HuH-7 (cell line): Measurements from ENCODE around the gene LCN9.
"Not testable (repeated sequence)": the region's sequence is repeated elsewhere in the genome, so short reads cannot be mapped to it uniquely, and the experiment has no call there.

Experiments
- DNase-seq: peaks from one replicate; pipeline ENCODE4 v3.0.0; 2011; ENCODE audit warnings: low spot score

The LCN9 gene

DNA sequence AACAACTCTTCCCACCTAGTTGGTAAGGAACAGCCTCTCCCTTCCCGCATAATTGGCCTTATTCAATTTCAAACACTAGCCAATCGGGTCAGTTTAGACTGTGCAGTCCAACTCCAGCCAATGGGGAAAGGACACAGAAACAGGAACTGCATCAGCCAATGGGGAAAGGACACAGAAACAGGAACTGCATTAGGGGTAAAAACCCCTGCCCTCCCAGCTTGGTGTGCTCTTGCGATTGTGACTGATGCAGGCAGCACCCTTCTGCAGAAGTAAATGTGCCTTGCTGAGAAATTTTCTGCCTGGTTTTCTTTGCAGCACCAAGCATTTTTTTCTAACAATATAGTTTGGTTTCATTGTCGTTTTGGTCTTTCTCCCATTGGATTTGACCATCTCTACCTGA is 15.2 kb upstream of the LCN9 start:
- no peak for DNase-seq

DNA sequence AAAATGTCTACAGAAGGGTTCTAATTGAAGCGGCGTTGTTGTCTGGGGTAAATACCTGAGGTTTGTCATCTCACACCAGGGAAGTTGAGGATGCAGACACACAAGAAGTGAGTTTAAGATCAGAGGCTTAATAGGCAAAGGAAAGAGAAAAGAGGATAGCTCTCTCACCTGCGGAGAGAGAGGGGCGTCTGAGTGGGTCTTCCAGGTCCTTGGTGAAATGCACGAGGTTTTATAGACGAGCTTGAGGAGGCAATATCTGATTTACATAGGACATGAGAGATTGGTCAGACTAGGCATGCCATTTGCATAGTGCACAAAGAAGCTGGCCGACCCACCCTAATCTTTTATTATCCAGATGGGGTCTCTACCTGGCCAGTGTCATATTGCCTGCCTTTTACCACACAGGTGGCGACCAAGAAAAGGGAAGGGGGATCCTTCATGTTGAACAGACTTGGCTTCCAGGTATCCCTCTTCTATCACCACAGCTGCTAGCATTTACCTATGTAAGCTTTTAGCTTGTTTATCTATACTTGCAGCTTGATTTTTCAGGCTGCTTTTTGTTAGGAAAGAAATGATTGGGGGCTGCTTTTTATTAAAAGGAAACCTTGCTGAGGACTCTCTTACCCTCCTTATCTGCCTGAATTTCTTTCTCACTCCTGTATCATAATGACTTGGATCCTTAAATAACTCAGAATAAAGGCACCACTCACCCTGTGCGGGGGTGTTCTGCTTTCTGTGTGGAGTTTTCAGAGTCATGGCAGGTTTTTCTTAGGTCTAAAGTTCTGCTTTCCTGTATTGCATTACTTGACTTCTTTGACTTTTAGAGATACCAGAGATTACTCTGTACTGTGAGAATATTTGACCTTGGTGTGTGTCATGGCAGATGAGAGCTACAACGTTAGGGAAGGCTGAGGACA is 14.4 kb upstream of the LCN9 start:
- no peak for DNase-seq

DNA sequence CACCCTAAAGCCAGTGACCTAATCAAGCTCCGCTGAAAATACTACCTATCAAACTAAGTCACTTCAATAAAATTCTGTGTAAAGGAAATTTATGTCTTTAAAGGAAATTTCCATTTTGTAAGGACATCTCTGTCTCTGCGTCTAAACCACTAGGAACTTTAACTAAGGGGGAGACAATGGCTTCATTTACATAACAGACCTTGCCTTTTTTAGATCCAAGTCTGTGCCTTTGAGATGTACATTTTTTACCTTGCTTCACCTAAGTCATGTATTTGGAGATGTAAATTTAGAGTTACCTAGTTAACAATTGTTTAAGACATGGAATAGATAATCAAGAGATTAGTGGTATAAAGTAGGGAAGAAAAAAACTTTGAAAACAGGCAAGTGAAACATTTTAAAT is 13.6 kb upstream of the LCN9 start:
- no peak for DNase-seq

DNA sequence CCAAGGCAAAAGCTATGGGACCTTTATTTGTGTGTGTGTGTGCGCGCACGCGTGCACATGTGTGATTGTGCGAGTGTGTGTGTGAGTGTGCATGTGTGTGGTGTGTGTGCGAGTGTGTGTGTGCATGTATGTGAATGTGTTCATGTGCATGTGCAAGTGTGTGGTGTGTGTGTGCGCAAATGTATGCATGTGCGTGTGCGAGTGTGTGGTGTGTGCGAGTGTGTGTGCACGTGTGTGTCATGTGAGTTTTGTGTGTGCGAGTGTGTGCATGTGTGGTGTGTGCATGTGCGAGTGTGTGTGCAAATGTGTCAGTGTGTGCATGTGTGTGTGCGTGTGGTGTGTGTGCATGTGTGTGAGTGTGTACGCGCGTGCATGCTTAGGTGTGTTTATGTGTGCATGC is 12.7 kb upstream of the LCN9 start:
- DNase-seq, result no peak

DNA sequence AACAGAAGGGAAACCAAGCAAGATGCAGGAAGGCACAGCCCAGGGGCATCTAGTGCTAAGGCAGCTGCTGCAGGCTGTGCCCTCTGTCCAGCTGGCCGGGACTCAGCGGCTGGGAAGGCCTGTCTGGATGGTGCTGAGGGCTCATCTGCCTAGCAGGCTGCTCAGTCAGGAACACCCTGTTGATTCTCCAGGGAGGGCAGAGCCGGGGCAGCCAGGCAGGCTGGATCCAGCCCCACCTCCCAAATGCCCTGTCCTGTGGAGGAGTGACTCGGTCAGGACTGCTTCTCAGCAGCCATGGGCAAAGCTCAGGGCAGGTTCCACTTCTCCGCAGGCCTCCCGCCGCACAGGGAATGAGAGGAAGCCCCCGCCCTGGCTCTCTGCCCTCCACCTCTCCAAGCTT is 7.8 kb upstream of the LCN9 start:
- DNase-seq, result no peak

DNA sequence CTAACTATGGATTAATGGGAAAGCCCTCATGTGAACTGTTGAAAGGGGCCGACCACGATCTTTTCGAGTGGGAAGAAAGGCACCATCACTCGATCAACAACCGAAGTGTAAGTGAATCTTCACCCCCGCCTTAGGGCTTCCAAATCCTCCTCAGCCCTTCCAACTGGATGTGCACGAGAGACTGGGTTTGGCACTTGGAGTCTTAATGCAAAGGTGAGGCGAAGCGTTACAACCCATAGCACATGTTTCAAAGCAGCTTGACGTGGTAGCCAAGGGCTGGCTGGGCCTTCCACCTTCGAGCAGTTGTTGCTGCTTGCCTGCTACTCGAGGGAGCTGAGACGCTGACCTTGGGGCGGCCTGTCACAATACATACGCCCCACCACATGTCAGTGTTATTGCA is 5.7 kb upstream of the LCN9 start:
- DNase-seq, result no peak

DNA sequence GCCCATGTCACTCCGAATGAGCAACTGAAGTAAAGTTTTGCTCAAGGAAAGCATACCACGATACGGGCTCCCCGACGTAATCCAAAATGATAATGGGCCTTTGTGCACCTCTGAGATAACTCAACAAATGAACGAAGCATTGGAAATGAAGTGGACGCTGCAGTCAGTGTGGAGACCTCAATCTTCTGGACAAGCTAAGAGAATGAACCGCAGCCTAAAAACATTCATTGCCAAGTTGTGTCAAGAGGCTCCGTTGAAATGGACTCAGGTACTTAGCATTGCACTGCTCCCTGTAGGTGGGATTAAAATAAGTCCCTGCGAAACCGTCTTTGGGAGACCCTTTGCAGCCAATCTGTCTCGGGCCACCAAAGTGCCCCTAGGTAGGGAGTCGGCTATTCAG is 3.9 kb upstream of the LCN9 start:
- DNase-seq, result no peak

DNA sequence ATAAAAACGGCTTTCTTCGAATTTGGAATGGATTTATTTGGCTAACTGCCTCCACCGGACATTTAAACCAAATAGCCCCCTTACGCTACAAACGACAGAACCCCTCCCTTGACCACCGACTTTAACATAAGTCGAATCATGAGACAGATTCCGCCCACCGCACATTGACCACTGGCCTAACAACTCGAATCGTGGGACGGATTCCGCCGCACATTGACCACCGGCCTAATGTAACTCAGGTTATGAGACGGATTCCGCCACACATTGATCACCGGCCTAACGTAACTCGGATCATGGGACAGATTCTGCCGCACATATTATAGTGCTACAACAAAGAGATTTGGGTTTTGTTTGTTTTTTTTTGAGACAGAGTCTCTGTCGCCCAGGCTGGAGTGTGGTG is 2.7 kb upstream of the LCN9 start:
- peak; percentile 6 for DNase-seq

DNA sequence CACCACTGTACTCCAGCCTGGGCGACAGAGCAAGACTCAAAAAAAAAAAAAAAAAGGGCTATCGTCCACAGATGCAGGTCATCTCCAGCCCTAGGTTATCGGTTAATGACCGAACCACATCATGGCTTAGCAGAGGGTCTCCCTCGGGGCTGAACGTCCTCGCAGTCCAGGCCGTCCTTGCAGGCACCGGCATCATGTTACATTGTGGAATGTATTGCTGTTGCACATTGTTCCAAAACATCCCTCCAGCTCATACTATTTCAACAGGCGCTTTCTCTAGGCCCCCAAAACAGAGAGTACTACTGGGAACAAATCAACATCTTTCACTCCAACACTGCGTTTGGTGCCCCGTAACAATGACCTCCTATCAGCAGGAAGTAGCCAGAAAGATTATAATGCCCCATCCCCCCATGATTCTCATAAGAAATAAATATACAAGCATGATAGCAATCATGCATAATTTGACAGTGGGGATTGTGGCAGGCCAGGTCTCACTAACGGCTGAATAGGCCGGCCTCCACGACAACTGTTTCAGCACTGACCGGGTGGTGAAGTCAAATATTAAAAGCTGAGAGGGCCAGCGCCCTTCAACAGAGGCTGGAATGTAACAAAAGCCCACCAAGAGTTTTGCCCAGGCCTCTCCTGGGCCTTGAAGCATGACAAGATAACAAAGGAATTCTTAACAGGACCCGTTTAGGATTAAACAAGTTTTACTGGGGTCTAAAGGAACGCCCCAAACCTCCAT is 1.1 kb upstream of the LCN9 start:
- DNase-seq, result no peak

DNA sequence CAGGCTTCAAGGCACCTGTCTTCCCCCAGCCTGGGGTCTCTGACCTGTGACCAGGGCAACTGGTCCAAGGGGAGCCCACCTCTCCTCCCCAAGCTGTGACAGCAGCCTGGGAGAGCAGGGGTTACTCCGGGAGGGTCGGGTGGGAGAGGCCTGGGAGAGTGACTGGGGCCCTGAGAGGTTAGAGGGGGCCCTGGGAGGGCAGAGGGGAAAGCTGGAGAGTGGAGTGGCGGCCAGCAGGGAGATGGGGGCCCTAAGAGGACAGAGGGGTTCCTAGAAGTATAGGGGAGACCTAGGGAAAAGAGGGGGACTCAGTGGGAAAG is 302 bp downstream of the LCN9 start:
- DNase-seq, result no peak

DNA sequence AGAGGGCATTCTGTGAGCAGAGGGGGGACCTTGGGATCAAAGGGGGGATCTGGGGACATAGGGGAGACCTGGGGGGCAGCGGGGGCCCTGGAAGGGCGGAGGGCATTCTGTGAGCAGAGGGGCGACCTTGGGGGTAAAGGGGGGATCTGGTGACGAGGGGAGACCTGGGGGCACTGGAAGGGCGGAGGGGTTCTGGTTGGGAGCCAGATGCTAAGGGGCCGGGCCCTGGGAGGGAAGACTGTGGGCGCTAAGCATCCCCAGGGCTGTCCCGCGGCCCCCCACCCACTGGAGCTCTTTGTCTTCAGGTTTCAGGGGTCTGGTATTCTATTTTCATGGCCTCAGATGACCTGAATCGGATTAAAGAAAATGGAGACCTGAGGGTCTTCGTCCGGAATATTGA is 748 bp downstream of the LCN9 start:
- DNase-seq, result no peak

DNA sequence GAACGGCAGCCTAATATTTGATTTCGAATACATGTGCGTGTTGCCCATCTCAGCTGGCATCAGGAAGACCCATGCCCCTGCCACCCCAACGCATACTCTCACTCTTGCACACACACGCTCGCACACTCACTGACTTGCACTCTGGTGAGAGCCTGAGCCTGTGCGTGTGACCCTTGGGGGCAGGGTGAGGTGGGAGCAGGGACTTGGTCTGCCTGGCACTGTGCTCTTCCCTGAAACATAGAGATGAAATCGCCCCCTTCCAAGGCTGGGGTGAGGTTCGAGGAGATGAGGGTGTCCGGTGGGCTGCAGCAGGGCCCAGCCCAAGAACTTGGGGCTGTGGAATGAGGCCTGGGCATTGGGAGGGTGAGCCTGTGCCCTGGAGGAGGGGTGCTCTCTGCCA is 1.2 kb downstream of the LCN9 start:
- peak; percentile 3 for DNase-seq

DNA sequence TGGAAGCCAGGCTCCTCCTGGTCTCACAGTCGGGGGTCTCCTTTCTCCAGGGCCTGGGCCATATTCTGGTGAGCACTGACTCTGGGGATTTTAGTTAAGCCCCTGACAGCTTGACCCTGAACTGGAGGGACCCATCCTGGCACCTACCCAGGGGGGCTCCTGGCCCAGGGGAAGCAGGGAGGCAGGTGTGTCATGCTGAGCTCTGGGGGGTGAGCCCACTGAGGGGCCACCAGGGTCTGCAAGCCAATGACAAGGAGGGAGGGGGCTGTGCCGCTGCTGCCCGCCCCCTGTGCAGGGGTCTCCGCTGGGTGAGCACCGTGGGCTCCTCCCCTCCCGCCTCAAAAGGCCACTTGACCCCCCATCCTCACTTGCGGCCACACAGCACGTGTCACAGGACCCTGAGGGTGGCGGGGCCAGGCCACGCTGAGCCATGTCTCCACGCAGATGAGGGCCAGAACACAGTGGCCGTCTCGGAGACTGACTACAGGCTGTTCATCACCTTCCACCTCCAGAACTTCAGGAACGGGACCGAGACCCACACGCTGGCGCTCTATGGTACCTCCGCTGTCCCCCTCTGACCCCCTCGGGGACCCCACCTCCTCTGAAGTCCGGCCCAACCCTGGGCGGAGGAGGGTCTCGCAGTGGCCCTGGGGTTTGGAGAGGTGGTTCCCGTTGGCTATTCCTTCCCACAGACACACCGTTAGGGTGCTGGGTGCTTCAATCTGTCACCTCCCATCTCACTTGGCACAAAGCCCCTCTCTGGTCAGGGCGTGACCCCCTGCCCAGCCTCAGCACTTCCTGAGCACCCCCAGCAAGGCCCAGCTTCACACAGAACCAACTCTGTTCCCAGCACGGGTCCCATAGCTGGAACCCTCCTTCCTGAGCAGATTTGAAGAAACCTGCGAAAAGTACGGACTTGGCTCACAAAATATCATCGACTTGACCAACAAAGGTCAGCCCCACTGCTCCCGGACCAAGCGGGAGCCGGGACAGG is 2.0 kb downstream of the LCN9 start:
- peak; percentile 5 for DNase-seq

DNA sequence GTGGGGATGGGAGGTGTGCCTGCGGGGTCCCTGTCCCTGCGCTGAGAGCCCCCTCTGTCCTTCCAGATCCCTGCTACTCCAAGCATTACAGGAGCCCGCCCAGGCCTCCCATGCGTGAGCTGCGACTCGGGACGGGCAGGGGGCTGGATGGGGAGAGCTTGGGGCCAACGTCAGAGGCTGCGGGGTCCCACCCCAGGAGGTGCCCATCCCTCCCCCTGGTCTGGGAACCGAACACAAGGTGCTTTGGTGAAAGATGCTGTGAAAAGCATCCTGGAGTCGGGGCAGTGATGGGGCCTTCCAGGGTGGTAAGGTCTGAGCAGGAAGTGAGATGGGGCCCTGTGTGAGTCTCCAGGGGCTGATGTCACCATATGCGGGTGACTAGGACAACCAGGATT is 2.7 kb downstream of the LCN9 start:
- DNase-seq, result peak; percentile 17

DNA sequence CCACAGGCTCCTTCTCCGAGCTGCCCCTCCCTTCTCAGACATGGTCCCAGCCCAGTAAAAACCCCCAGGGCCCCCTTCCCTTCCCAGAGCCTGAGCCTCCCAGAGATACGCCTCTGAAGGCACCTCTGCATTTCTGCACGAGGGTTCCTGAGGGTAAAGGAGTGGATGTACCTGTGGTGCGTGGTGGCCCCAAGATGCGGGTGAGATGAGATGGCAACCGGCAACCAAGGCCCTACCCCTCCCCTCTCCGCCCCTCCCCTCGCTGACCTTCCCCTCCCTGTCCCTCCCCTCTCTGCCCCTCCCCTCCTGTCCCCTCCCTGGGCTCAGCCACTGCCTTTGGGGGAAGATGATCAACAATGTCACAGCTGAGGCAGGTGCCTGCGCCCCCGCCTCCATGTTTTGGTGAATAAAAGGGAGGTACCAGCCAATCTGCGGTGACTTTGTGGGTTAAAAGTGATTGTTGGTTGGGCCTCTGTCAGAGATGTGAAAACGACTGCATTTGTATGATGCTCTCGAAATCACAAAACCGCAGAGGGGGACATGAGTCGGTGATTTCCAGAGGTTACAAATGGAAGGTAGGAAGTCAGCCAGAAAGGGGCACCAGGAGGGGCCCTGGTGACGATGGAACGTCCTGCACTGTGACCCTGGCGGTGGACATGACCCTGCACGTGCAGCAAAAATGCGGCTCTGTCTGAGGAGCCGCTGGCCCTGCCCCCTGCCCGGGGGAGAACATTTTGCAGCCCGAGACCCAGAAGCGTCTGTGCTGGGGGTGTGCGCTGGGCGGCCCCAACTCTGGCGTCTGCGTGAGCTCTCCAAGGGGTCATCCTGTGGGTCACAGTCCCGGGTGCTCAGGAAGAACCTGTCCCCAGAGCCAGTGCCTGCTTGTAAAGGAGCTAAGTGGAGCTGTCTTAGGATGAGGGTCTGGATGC is 3.7 kb downstream of the LCN9 start:
- DNase-seq, result no peak

DNA sequence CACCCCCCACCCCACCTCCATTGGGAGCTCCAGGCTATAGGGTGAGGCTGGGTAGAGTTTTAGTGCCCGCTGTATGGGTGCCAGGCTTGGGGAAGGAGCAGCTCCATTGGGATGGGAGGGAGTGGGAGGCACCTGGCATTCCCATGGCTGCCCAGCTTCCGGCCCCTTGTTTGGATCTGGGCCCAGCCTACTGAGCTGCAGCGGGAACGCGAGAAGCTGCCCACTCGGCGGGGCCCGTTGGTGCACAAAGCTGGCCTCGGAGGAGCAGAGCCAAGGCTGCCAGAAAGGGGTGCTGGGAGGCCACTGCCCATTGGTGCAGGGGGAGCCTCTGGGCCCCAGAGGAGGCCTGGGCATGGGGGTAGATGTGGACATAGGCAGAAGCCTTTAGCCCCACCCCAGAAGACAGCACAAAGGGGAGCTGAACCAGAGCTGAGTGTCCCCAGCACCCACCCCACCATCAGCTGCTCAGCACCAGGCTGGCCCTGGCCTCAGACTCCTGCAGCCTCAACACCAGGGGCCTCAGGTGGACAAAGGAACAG is 4.4 kb downstream of the LCN9 start:
- peak; percentile 5 for DNase-seq

DNA sequence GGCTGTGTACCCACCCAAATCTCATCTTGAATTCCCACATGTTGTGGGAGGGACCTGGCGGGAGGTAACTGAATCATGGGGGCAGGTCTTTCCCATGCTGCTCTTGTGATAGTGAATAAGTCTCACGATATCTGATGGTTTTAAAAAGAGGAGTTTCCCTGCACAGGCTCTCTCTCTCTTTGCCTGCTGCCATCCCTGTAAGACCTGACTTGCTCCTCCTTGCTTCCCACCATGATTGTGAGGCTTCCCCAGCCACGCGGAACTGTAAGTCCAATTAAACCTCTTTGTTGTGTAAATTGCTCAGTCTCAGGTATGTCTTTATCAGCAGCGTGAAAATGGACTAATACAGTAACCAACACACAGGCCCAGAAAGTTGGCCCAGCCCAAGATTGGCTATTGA is 5.9 kb downstream of the LCN9 start:
- not testable (repeated sequence) for DNase-seq

DNA sequence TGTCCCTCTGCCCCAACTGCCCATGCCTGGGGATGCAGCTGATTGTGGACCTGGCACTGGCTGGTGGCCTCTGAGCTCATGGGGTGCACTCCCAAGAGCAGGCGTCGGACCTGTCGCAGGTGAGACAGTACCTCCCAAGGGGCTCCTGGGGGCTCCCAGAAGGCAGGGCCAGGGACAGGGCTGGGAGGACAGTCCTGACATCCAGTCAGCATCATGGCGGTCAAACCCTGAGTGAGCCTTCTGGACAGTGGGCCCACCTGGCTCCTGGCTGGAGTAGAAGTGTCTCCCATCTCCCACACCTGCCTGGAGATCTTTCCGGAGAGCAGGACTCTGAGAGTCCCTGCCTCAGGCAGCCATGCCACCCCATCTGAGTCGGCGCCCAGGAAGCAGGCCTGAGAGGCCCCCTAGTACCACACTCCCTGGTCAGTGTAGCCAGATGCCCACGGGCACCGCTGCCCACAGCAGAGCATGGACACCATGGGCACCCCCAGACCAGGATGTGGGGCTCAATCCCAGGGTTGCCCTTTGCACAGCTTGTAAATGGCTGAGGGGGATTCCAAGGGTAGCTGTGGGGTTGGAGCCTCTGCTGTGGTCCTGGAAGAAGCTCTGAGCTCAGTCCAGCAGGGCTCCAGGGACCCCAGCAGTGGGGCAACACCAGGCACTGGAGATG is 6.6 kb downstream of the LCN9 start:
- no peak for DNase-seq

DNA sequence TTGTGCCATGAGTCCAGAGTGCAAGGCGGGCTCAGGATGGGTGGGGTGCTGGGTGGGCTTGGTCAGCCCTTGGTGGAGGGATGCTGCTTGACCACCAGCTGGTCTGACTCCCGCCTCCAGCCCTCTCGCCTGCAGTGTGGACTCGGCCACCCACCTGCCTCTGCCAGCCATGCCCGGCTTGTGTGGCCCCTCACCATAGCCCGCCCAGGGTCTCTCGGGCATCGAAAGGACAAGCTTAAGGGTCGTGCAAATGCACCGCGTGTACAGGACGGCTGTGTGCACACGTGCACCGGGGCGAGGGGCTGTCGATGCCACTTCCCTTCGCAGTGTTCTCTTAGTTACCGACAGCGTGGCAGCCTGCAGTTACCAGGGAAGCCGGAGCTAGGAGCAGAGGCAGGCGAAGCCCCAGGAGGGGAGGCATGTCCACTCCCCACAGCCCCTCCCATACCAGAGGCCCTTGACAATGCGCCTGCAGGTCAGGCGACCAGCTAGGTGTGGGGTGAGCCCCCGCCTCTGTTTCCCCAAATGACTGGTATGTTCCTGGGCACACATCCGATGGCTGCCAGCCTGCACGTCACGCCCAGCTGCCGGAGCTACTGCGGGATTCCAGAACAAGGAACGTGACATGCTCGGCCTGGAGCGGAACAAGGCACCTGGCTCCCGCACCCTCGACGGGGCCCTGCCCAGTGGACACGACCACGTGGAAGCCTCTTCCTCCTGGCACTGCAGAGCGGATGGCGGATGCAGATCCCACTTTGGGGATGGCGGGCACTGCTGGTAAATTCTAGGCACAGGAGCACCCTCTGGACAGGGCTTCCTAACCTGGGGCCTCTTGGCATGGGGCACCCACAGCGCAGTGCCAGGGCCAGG is 7.8 kb downstream of the LCN9 start:
- DNase-seq, result no peak
